Measurements from ENCODE around the gene RPS27.
"Not testable (repeated sequence)": the region's sequence is repeated elsewhere in the genome, so short reads cannot be mapped to it uniquely, and the experiment has no call there.

Gene RPS27

GRCh38 chr1:153981735-153982134, 8.8 kb upstream of the RPS27 start:
- H2BK12ac ChIP-seq (ENCODE audit: low read length in 2 of 2); H2BK120ac ChIP-seq (ENCODE audit: low read depth, low read length); H3K4me3 ChIP-seq (ENCODE audit: insufficient read depth in 1 of 2, low read depth in 1 of 2, low read length in 2 of 2); H3K27ac ChIP-seq (ENCODE audit: low read length, poor library complexity, severe bottlenecking); H2AK5ac ChIP-seq (ENCODE audit: low read length, severe bottlenecking); H3K4me1 ChIP-seq (ENCODE audit: control insufficient read depth, insufficient read depth, low read depth, low read length); H2BK5ac ChIP-seq (ENCODE audit: low read depth, low read length, poor library complexity, severe bottlenecking); H3K4me2 ChIP-seq (ENCODE audit: low read length, poor library complexity, severe bottlenecking); H3K27me3 ChIP-seq (ENCODE audit: control insufficient read depth in 1 of 2, insufficient read depth in 1 of 2, low read length in 2 of 2); H3K23ac ChIP-seq (ENCODE audit: low read length in 2 of 2); H4K8ac ChIP-seq (ENCODE audit: low read length); H3K14ac ChIP-seq (ENCODE audit: low read length in 2 of 2); H2BK15ac ChIP-seq (ENCODE audit: low read depth, poor library complexity, severe bottlenecking); H2AFZ ChIP-seq (ENCODE audit: low read depth, low read length); H3K4ac ChIP-seq (ENCODE audit: low read depth in 1 of 2, low read length in 2 of 2); H4K91ac ChIP-seq (ENCODE audit: low read length); H3K9me3 ChIP-seq (ENCODE audit: control insufficient read depth, low read length); DNase-seq; H3K18ac ChIP-seq (ENCODE audit: low read depth in 1 of 2, low read length in 2 of 2): not testable (repeated sequence)
- Histone ChIP-seq H3K36me3 (ENCODE audit: control insufficient read depth in 1 of 2, insufficient read depth in 2 of 2, low read depth in 1 of 2, low read length in 2 of 2) (peaks cover 30 to 57% of the 10 kb centered on the region in 2 experiments), H3K9ac (ENCODE audit: low read length) (peak overlapping the region; percentile 37), H3K79me1 (replicated peaks; ENCODE audit: low read length, poor library complexity, severe bottlenecking) (peaks cover 15% of the 10 kb centered on the region)
- WGBS = 81% methylated on average over 2 of the region's 2 CpGs

- Histone ChIP-seq H2BK120ac (ENCODE audit: low read depth, low read length) (no peak overlapping the region), H3K4me2 (ENCODE audit: low read length, poor library complexity, severe bottlenecking) (peak overlapping the region; percentile 29), H2AK5ac (ENCODE audit: low read length, severe bottlenecking) (peak overlapping the region; percentile 61), H2BK15ac (ENCODE audit: low read depth, poor library complexity, severe bottlenecking) (no peak overlapping the region), H3K4me3 (ENCODE audit: insufficient read depth in 1 of 2, low read depth in 1 of 2, low read length in 2 of 2) (peak overlapping the region in 1 of 2 experiments; percentile 99), H2BK5ac (ENCODE audit: low read depth, low read length, poor library complexity, severe bottlenecking) (no peak overlapping the region), H2AFZ (ENCODE audit: low read depth, low read length) (no peak overlapping the region), H3K79me1 (replicated peaks; ENCODE audit: low read length, poor library complexity, severe bottlenecking) (peaks cover 15% of the 10 kb centered on the region), H3K14ac (ENCODE audit: low read length in 2 of 2) (peak overlapping the region in 1 of 2 experiments; percentile 64), H2BK12ac (ENCODE audit: low read length in 2 of 2) (no peak overlapping the region), H3K18ac (ENCODE audit: low read depth in 1 of 2, low read length in 2 of 2) (peak overlapping the region in 1 of 2 experiments; percentile 61), H3K27me3 (ENCODE audit: control insufficient read depth in 1 of 2, insufficient read depth in 1 of 2, low read length in 2 of 2) (no peaks in the 10 kb centered on the region), H3K27ac (ENCODE audit: low read length, poor library complexity, severe bottlenecking) (no peak overlapping the region), H3K23ac (ENCODE audit: low read length in 2 of 2) (no peak overlapping the region), H3K9ac (ENCODE audit: low read length) (peak overlapping the region; percentile 99), H4K91ac (ENCODE audit: low read length) (peak overlapping the region; percentile 23), H4K8ac (ENCODE audit: low read length) (no peak overlapping the region), H3K36me3 (ENCODE audit: control insufficient read depth in 1 of 2, insufficient read depth in 2 of 2, low read depth in 1 of 2, low read length in 2 of 2) (peaks cover 27 to 45% of the 10 kb centered on the region in 2 experiments), H3K4me1 (ENCODE audit: control insufficient read depth, insufficient read depth, low read depth, low read length) (peaks cover 2% of the 10 kb centered on the region), H3K4ac (ENCODE audit: low read depth in 1 of 2, low read length in 2 of 2) (no peak overlapping the region), H3K9me3 (ENCODE audit: control insufficient read depth, low read length) (no peaks in the 10 kb centered on the region)
- 90% methylated on average over 6 of the region's 6 CpGs for WGBS
- DNase-seq = no peak
Measured at GRCh38 chr1:153984123-153984894, 6.3 kb upstream of the RPS27 start.

GRCh38 chr1:153985341-153985912, 5.1 kb upstream of the RPS27 start:
- Histone ChIP-seq H3K23ac (ENCODE audit: low read length in 2 of 2) (peak overlapping the region in 1 of 2 experiments; percentile 41), H2BK5ac (ENCODE audit: low read depth, low read length, poor library complexity, severe bottlenecking) (peak overlapping the region; percentile 12), H3K36me3 (ENCODE audit: control insufficient read depth in 1 of 2, insufficient read depth in 2 of 2, low read depth in 1 of 2, low read length in 2 of 2) (peaks cover 24 to 38% of the 10 kb centered on the region in 2 experiments), H3K27ac (ENCODE audit: low read length, poor library complexity, severe bottlenecking) (peak overlapping the region; percentile 66), H3K9me3 (ENCODE audit: control insufficient read depth, low read length) (no peaks in the 10 kb centered on the region), H3K27me3 (ENCODE audit: control insufficient read depth in 1 of 2, insufficient read depth in 1 of 2, low read length in 2 of 2) (no peaks in the 10 kb centered on the region), H3K14ac (ENCODE audit: low read length in 2 of 2) (peak overlapping the region; percentile 14 to 41), H2BK15ac (ENCODE audit: low read depth, poor library complexity, severe bottlenecking) (no peak overlapping the region), H2AFZ (ENCODE audit: low read depth, low read length) (no peak overlapping the region), H3K4me3 (ENCODE audit: insufficient read depth in 1 of 2, low read depth in 1 of 2, low read length in 2 of 2) (peak overlapping the region; percentile 55 to 99), H2BK120ac (ENCODE audit: low read depth, low read length) (peak overlapping the region; percentile 3), H3K4me1 (ENCODE audit: control insufficient read depth, insufficient read depth, low read depth, low read length) (peaks cover 2% of the 10 kb centered on the region), H3K79me1 (replicated peaks; ENCODE audit: low read length, poor library complexity, severe bottlenecking) (peaks cover 15% of the 10 kb centered on the region), H3K18ac (ENCODE audit: low read depth in 1 of 2, low read length in 2 of 2) (peak overlapping the region; percentile 25 to 90), H4K91ac (ENCODE audit: low read length) (peak overlapping the region; percentile 20), H2BK12ac (ENCODE audit: low read length in 2 of 2) (peak overlapping the region; percentile 51 to 52), H3K4me2 (ENCODE audit: low read length, poor library complexity, severe bottlenecking) (peak overlapping the region; percentile 29), H4K8ac (ENCODE audit: low read length) (peak overlapping the region; percentile 38), H2AK5ac (ENCODE audit: low read length, severe bottlenecking) (peak overlapping the region; percentile 8), H3K4ac (ENCODE audit: low read depth in 1 of 2, low read length in 2 of 2) (peak overlapping the region; percentile 16 to 82), H3K9ac (ENCODE audit: low read length) (peak overlapping the region; percentile 99)
- WGBS = 2% methylated on average over 6 of the region's 7 CpGs
- peak; percentile 94 for DNase-seq
